Islet of Langerhans (tissue), 1 donor: ENCODE results near the gene ATP1A3.
"Not testable (repeated sequence)": the region's sequence is repeated elsewhere in the genome, so short reads cannot be mapped to it uniquely, and the experiment has no call there.

ENCODE experiments used
- FAIRE-seq: peaks from one replicate; lab custom pipeline; 2011; peaks lifted over from hg19 to GRCh38; lab: Jason Lieb, UNC

Gene ATP1A3

DNA sequence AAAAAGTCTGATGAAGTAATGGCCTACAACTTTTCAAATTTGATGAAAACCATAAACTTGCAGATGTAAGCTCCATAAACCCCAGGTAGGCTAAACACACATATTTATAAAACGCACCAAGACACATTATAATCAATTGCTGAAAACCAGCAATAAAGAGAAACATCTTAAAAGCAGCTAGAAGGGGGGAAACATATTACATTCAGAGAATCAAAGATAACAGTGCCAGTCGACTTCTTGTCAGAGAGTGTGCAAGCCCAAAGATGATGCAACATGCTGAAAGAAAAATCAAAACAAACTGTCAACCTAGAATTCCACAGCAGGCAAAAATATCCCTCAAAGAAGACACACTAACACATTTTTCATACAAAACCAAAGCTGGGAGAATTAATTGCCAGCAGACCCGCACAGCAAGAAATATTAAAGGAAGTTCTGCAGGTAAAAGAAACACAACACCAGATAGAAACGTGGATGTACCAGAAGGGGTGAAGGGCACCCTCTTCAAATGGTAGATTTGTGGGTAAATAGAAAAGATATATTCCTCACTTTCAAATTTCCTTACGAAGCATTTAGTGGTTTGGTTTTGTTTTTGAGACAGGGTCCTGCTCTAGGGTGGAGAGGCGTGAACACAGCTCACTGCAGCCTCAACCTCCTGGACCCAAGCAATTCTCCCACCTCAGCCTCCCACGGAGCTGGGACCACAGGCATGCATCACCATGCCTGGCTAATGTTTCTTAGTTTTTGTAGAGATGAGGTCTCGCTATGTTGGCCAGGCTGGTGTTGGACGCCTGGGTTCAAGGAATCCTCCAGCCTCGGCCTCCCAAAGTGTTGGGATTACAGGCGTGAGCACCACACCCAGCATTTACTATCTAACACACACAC is 16.5 kb upstream of the ATP1A3 start:
- no peak for FAIRE-seq

DNA sequence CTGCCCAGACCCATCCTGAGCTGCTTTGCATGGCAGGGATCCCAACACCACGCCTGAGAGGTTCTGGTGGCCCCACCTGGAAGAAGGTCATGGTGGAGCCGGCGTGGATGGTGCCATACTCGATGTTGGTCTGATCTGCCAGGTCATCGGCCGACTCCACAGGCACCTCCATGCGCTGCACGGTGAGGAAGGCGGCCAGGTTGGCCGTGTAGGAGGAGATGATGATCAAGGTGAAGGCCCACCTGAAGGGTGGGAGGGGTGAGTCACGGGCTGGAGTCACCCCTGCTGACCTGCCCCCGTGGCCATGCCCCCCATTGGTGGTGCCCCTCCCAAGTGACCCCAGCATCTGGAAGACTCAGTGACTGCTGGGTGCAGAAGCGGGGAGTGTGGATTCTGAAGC is 12.5 kb upstream of the ATP1A3 start:
- no peak for FAIRE-seq

DNA sequence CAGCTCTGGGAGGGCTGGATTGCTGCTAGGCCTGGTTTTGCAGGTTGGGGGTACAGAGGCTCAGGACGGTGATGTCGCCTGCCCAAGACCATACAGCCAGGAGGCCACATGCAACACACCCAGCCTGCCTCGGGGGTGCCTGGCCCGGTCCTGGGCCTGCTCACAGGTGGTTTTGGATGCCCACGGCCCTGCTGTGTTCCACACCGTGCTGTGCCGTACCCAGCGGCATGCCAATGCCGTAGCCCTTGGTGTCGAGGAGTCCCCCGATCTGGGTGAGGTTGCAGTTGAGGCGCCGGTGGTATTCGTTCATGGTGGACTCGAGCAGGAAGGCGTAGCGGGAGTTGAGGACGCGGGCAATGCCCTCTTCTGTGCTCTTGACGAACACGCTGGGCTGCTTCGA is 11.5 kb upstream of the ATP1A3 start:
- FAIRE-seq: no peak

DNA sequence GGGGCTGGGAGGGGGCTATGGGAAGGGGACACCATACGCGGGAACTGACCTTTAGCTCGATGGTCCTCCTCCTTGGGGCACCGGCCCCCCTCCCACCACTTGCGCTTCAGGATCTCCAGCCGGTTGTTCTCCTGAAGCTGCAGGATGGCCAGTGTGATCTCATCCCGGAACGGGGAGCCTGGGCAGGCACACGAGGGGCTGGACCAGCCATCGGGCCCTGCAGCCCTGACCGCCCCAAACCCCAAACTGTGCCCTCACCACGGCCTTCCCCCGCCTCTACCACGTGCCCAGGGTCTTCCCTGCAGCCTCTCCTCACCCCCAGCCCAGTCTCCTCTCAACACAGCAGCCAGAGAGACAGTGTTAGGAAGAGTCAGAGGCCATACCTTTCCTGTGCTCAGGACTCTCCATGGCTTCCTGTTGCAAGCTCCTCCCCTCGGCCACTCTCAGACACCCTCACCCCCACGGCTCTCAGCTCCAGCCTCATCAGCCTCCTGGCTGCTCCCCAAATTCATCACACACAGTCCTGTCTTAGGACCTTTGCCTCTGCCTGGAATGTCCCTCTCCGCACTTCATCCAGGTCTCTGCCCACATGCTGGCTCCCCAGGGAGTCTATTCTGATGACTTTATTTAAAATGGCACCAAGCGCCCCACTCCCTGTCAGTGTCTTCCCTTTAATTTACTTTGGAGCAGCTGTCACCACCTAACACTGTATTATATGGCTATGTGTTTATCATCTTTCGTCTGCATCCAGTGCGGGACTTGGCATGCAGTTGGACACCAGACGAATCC is 9.7 kb upstream of the ATP1A3 start:
- FAIRE-seq: no peak

DNA sequence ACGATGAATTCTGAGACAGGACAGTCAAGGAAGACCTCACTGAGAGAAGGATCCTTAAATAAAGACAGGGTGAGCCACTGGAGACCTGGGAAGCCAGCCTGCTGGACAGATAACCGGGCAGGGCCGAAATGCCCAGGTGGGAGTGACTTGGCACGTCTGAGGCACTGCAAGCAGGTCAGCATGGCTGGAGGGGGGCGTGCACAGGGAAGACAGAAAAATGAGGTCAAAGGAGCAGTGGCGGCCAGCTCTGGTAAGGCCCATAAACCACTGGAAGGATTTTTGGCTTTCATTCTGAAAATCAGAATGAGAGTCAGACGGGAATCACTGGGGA is 5.8 kb upstream of the ATP1A3 start:
- no peak for FAIRE-seq

DNA sequence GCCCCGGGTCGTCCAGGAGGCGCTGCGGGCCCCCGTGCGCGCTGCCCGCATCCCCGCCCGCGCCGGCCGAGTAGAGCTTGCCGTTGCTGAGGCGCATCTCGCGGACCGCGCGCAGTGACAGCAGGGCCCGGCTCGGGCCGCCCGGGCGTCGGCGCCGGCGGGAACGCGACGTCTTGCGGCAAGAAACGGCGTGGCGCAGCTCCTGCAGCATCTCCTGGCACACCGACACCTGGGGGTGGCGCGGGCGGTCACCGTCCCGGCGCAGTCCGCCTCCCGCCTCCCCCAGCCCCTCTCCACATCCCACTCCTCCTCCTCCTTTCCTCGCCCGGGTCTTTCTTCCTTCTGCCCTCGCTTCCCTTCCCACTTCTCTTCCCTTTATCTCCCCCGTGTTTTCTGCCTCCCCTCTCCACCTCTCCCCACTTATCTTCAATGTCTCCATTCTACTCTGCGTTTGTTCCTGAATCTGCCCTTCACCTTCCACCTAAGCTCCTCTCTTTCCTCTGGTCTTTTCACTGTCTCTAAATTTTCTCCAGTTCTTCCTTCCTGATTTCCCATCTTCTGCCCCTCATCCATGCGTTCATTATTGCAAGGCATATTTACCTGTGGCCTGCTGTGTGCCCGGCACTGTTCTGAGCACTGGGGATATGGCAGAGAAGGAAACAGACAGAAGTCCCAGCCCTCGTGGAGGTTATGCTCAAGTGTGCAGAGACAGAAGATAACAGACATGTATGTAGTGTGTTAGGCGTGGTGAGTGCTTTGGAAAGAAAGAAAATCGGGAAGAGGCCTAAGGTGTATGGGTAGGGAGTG is 5.2 kb upstream of the ATP1A3 start:
- FAIRE-seq: no peak

DNA sequence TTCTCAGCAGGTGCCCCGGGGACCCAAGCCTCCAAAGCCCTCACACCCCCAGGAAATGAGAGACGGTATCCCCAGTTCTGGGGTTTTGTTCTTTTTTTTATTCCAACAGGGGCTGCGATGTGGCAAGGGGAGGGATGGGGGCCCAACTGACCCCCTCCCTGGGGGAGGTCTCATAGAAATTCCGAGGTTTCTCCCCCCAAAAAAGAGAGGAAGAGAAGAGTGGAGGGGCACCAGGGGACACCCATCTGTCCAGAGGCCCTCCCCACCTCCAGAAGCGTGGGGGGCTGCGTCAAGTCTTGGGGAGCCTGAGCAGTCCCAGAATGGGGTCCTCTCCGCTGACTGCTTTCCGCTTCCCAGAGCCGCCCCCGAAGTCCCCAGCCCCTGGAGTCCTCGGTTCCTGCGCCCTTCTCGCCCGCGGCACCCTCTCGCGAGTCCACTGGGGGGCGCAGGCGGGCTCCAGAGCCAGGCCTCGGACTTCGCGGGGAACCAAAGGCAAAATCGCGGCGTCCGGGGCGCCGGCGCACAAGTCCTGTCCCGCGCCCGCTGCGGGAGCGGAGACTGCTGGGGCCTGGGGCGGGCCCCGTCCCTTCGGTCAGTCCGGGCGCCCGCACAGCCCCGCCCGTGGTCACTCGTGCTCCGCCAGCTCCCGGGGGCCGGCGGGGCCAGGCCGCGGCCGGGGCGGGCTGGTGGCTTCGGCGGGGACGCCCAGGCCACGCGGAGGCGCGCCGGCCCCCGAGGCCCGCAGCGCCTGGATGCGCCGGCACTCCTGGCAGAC is 4.4 kb upstream of the ATP1A3 start:
- no peak for FAIRE-seq

DNA sequence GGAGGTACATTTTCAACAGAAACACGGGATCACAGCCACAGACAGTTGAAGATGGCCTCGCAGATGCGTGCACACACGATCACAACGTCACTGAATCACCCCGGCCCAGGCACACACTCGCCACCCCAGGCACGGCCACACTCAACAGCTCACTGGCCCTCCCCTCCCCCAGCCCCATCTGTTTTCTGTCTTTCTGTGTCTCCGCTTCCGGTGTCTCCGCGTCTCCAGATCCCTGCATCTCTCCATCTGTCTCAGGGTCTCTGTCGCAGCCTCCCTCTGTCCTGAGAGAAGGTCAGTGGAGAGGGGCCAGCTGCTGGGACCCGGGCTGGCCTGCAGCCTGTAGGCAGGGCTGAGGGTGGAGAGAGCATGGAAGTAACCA is 3.8 kb upstream of the ATP1A3 start:
- FAIRE-seq: no peak

DNA sequence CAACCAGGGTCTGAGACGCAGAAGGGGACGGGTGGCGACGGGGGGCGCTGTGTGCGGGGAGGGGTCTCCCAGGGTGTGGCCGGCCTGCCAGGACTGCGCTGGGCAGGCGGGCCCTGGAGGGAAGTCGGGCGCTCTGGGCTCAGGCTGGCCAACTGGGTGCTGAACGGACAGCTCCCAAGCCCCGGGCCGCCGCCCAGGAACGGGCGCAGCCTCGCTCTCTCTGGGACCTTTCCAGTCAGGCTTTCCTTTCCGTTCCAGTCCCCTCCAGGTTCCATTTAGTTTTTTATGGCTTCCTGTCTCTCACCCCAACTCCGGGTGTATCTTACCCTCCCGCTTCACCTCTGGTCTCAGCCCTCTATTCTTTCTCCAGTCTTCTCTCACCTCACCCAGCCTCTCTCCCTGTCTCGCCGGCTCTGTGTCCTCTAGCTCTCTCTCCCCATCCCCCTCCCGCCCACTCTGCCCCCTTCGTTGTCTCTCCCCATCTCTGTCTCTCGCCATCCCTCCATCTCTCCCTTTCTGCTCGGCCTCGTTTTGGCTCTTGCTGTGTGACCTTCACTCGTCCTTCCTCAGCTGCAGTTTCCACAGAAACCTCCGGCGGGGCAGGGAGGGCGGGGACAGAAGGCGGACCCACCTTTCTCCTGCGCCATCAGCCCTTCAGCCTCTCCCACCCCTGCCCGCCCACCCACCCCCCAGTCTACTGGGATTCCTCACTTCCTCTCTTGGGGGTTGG is 3.3 kb upstream of the ATP1A3 start:
- no peak for FAIRE-seq

DNA sequence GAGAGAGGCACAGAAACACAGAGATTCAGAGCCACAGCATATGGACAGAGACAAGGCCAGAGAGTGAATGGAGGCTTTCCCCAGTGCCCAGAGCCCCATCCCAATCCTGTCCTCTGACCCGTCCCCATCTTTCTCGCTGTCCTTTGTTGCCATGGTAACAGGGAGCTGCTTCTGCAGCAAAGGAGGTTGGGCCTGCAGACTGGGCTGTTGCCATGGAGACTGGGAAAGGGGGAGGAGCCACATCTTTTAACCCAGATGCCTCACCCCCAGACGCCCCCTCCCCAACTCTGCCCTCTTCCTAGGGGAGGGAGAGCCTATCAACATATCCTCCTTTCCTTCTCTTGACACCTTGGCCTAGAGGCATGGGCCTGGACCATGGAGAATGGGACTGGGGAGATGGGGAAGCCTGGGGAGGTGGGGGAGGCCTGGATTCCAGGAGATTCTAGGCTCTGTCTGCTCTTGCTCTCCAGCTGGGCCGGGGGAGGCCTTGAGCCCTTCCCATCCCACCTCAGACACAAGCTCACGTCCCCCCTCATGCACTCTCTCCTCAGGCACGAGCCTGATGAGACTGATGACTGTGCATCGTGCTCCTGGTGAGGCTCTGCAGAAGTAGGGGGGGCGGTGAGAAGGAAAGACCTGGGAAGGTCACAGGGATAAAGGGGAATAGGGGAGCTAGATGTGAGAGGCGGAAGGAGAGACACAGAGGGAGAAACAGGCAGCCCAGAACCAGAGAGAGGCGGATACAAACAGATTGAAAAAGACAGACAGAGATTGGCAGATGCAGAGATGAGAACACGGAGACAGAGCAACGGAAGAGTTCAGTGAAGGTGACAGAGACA is 2.1 kb upstream of the ATP1A3 start:
- FAIRE-seq: no peak

DNA sequence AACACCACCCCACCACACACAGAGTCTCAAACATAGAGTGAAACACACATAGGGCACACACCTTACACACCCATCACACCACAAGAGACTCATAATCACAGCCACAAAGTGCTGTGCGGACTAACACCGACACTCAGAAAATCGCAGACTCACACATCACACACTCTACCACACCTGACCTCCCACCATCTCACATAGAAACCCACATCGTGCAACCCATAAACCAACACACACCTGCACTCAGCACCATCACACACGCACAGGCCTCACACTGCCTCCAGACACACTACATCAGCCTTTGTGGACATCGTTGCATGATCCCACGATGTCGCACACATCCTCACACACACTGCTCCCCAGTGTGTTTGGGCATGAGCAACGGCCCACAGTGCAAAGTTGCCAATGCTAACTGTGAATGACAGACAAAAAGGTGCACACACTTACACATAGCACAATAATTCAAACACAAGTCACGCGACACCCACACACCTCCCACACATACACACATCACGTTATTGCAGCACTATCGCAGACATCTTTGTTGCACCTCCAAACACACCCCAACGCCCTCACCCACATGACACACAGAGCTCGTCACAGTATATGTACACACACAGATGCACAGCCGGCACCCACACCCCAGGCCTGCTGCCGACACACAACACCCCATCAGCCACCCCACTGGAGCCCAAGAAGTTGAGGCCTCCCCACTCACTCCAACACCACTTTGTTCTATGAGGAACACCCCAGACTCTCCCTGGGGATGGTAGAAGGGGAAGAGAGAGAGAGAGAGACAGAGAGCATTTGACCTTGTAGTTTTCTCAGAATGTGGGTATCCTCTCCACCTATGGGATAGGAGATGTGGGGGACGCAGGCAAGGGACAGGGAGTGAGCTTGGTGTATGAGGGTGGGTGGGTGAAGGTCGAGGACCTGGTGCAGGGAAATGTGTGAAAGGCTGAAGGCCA is 1.2 kb upstream of the ATP1A3 start:
- no peak for FAIRE-seq

DNA sequence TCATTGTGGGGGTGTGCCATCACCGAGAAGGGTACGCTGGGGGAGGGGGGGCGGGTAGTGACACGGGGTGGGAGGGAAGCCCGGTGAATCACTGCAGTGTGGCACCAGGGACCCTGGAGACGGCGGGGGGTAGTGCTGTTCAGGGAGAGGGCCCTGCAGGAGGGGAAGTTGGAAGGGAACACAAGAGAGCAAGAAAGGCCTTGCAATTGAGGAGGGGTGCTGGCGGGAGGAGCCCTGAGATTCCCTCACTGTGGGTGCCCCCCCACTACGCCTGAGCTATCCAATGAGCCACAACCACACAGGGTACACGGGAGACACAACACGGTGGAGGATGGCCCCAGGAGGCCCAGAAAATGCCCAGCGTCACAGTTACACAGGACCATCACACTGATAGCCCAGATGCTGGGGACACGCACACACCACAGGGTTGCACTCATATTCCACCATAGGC is 516 bp upstream of the ATP1A3 start:
- no peak for FAIRE-seq

DNA sequence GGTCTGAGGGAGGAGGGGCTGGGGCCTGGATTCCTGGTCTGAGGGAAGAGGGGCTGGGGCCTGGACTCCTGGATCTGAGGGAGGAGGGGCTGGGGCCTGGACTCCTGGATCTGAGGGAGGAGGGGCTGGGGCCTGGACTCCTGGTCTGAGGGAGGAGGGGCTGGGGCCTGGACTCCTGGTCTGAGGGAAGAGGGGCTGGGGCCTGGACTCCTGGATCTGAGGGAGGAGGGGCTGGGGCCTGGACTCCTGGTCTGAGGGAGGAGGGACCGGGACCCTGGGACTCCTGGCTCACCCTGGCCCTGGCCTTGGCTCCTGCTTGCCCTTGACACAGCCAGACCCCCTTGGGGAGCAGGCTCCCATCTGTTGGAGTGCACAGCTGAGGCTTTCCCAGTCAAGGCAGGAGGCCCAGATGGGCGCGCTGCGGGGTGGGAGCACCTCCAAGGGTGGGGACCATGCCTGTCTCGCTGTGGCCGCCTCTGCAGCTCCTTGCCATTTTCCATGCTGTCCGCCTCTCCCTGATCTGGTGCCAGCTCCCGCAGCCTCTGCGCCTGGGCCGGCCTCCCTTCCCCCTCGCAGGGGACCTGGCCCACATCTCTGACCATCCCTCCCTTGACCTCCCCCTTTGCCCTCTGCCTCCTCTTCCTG is 2.0 kb downstream of the ATP1A3 start:
- FAIRE-seq: not testable (repeated sequence)

DNA sequence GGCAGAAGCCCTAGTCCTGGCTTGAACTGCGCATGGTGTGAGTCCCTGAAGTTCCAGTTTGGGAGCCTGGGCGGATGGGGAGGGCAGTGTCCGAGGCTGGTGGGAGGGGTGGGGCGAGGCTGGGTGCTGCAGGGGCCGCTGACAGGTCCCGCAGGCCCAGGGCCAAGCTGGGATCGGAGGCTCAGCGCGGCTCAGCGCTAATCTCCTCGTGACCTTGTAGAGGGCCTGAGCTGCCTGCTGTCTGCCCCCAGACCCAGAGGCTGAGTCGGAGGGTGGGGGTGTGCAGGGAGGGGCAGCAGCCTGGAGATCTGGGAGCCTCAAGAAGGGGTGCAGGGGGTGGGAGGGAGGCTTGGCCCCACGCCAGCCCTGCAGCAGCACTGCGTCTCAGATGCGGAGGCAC is 3.0 kb downstream of the ATP1A3 start:
- no peak for FAIRE-seq

DNA sequence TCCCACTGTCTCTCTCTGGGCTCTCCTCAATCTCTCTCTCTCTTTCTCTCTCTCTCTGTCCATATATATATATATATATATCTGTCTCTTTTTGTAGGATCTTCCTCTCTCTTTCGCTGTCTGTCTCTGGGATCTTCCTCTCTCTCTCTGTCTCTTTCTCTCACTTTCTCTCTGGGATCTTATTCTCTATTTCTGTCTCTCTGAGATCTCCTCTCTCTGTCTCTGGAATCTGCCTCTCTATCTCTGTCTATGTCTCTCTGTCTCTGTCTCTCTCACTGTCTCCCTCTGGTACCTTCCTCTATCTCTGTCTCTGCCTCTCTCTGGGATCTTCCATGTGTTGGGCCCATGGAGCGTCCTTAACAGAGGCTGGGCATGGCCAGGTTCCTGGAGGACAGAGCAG is 3.4 kb downstream of the ATP1A3 start:
- no peak for FAIRE-seq

DNA sequence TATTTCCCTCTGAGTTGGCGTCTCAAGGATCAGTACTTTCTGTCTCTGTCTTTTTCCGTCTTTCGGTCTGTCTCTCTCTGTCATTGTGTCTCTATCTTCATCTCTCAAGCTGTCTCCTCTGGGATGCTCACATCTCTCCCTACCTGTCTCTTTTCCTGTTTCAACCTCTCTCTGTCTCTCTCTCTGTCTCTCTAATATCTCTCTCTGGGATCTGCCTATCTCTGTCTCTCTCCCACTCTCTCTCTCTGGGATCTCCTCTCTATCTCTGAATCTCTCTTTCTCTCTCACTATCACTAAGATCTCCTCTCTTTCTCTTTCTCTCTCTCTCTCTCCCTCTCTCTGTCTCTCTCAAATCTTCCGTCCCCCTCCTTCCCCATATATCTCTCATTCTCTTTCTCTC is 4.0 kb downstream of the ATP1A3 start:
- no peak for FAIRE-seq

DNA sequence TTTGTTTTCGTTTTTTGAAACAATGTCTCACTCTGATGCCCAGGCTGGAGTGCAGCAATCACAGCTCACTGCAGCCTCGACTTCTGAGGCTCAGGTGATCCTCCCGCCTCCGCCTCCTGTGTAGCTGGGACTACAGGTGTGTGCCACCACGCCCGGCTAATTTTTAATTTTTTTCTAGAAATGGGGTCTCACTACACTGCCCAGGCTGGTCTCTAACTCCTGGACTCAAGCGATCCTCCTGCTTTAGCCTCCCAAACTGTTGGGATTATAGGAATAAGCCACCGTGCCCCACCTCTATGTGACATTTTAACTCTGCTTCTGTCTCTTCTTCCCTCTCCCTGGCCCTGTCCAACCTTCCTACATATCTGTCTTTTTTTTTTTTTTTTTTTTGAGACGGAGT is 5.1 kb downstream of the ATP1A3 start:
- no peak for FAIRE-seq

DNA sequence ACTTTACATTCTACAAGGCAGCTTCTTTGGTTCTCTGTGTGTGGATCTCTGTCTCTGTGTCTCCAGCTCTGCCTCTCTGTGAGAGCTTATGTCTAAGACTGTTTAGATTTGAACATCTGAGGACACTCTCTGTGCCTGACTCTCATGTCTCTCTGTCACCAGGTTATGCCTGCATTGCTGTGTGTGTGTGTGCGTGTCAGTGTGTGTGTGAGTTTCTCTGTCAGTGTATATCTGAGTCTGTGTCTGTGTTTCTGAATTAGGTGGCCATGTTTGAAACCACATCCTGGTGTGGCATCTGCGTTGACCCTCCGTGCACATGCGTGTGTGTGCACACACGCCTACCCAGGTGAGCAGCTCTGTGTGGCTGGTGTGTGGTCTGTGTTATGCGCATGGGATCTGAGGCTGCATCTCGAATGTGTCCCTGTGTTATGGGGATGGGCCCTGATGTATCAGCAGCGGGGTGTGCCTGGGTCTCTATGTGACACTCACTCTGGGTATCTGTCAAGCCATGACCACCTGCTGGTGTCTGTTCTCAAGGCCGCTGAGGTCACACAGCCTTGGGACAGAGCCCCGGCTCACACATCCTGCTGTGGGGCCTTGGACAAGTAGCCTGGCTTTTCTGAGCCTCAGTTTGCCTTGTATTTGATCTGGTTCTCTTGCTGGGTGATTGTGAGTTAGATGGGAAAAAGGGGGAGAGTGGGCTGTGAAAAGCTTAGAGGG is 6.7 kb downstream of the ATP1A3 start:
- FAIRE-seq: no peak
